ENCODE results near the gene PRRG1. TPM values are rescaled to one million over a fixed set of nuclear protein-coding genes. Genes with fewer than 3 reads are reported as not detected.

PRRG1 gene
- total RNA-seq, 1 experiment from 2014 or later, result 34.4 TPM

DNA sequence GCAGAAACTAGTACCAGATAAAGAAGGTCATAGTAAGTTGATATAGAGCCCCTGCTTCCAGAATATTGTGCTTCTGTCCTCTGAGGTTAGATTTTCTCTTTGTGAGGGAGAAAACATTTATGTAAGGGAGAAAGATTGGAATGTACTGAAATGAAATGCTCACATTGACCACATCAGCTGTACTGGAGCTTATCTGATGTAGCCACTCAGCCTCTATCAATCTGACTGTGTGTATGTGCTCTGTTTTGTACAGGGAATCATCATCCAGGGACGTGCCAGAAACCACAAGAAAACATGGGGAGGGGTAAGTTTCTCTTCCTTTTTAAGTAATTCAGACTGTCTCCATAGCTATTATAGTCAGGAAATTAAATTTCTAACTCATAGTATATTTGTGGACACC is 56.8 kb downstream of the PRRG1 start:
- H4K20me1 ChIP-seq (ENCODE audit: insufficient read depth), result no peaks in the 10 kb centered on the region
- BruUV-seq (replicated peaks), result no TSS peak
- H3K36me3 ChIP-seq (ENCODE audit: low read depth), result no peaks in the 10 kb centered on the region
- POLR2A ChIA-PET (ENCODE audit: unreplicated experiment), result no interaction called here
- H3K9me3 ChIP-seq (ENCODE audit: insufficient read depth, low read depth), result no peaks in the 10 kb centered on the region
- no peak overlapping the region for H3K4me3 ChIP-seq
- intact Hi-C loops (cut with micrococcal nuclease; ENCODE audit: unreplicated experiment), result no loop called here
- no peak overlapping the region for H3K4me2 ChIP-seq
- CTCF ChIA-PET, result no interaction called here
- H3F3A ChIP-seq (ENCODE audit: insufficient read depth, low read depth), result no peaks in the 10 kb centered on the region
- no peaks in the 10 kb centered on the region for H3K79me2 ChIP-seq (ENCODE audit: low read depth)
- H3K4me1 ChIP-seq (replicated peaks; ENCODE audit: insufficient read depth), result no peaks in the 10 kb centered on the region
- no peak for TF ChIP-seq EZH2 (IDR thresholded peaks at IDR 0.05; ENCODE audit: low read depth)
- TF ChIP-seq, protein P1, sequence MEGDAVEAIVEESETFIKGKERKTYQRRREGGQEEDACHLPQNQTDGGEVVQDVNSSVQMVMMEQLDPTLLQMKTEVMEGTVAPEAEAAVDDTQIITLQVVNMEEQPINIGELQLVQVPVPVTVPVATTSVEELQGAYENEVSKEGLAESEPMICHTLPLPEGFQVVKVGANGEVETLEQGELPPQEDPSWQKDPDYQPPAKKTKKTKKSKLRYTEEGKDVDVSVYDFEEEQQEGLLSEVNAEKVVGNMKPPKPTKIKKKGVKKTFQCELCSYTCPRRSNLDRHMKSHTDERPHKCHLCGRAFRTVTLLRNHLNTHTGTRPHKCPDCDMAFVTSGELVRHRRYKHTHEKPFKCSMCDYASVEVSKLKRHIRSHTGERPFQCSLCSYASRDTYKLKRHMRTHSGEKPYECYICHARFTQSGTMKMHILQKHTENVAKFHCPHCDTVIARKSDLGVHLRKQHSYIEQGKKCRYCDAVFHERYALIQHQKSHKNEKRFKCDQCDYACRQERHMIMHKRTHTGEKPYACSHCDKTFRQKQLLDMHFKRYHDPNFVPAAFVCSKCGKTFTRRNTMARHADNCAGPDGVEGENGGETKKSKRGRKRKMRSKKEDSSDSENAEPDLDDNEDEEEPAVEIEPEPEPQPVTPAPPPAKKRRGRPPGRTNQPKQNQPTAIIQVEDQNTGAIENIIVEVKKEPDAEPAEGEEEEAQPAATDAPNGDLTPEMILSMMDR (conservative IDR thresholded peaks at IDR 0.05), result no peak
- H3K9me2 ChIP-seq (ENCODE audit: insufficient read depth), result no peaks in the 10 kb centered on the region
- H3K27me3 ChIP-seq (ENCODE audit: insufficient read depth, low read depth), result no peaks in the 10 kb centered on the region
- no peak overlapping the region for H2AFZ ChIP-seq
- DNase-seq, result no peak
- no peak overlapping the region for H3K27ac ChIP-seq

DNA sequence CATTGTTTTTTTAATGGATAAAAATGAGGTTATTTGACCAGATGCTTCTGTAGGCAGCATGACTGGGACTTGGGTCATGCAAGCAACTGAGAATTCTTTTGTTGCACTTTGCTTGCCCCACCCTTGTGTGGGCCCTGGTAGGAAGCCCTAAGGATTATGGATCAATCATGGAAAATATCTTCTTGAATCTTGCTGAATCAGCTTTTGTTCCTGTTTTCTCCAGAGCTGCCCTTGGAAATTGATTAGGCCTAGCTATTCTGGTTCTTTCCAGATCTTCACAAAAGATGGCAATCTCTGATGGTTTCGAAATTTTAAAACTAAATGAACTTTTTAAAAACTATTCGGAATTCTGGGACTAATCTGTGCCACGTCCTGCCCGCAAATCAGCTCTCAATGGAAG is 58.6 kb downstream of the PRRG1 start:
- CTCF ChIA-PET, result no interaction called here

DNA sequence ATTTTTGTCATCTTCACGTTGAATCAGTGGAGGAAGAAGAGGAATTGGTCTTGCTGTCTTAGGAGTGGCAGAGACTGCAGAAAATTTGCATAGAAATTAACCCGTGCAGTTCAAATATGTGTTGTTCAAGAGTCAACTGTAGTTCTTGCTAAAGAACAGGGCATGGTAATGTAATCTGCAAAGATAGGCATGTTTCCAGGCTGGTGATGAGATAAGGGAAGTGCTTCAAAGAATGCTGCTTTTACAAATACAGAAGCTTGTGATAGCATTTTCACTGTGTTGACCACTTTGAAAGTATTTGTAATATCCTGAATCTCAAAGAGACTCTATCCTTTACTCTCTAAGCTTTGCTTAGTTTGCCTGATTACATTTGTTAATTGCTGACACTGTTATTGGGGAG is 60.1 kb downstream of the PRRG1 start:
- CTCF ChIA-PET, result no interaction called here
- POLR2A ChIA-PET (ENCODE audit: unreplicated experiment), result no interaction called here
- Histone ChIP-seq H3K79me2 (ENCODE audit: low read depth) (no peaks in the 10 kb centered on the region), H3F3A (ENCODE audit: insufficient read depth, low read depth) (no peaks in the 10 kb centered on the region), H3K36me3 (ENCODE audit: low read depth) (no peaks in the 10 kb centered on the region), H2AFZ (no peak overlapping the region), H4K20me1 (ENCODE audit: insufficient read depth) (no peaks in the 10 kb centered on the region), H3K27me3 (ENCODE audit: insufficient read depth, low read depth) (no peaks in the 10 kb centered on the region), H3K9me3 (ENCODE audit: insufficient read depth, low read depth) (no peaks in the 10 kb centered on the region), H3K4me2 (no peak overlapping the region), H3K4me3 (no peak overlapping the region), H3K4me1 (replicated peaks; ENCODE audit: insufficient read depth) (no peaks in the 10 kb centered on the region), H3K9me2 (ENCODE audit: insufficient read depth) (no peaks in the 10 kb centered on the region), H3K27ac (no peak overlapping the region)
- TF ChIP-seq EZH2 (IDR thresholded peaks at IDR 0.05; ENCODE audit: low read depth), result no peak
- TF ChIP-seq, protein P1 (conservative IDR thresholded peaks at IDR 0.05), result no peak
- no TSS peak for BruUV-seq (replicated peaks)
- no peak for DNase-seq
- intact Hi-C loops (cut with micrococcal nuclease; ENCODE audit: unreplicated experiment), result no loop called here

More for the DNA sequence above, 58.6 kb downstream of the PRRG1 start:
- H4K20me1 ChIP-seq (ENCODE audit: insufficient read depth), result no peaks in the 10 kb centered on the region
- no peak overlapping the region for H3K4me2 ChIP-seq
- H3K9me3 ChIP-seq (ENCODE audit: insufficient read depth, low read depth), result no peaks in the 10 kb centered on the region
- no peak overlapping the region for H3K4me3 ChIP-seq
- H3K27ac ChIP-seq, result no peak overlapping the region
- intact Hi-C loops (cut with micrococcal nuclease; ENCODE audit: unreplicated experiment), result no loop called here
- DNase-seq, result no peak
- H3K9me2 ChIP-seq (ENCODE audit: insufficient read depth), result no peaks in the 10 kb centered on the region
- TF ChIP-seq, protein P1 (conservative IDR thresholded peaks at IDR 0.05), result no peak
- no peak for TF ChIP-seq EZH2 (IDR thresholded peaks at IDR 0.05; ENCODE audit: low read depth)
- H3K4me1 ChIP-seq (replicated peaks; ENCODE audit: insufficient read depth), result no peaks in the 10 kb centered on the region
- POLR2A ChIA-PET (ENCODE audit: unreplicated experiment), result no interaction called here
- H3K27me3 ChIP-seq (ENCODE audit: insufficient read depth, low read depth), result no peaks in the 10 kb centered on the region
- no peak overlapping the region for H2AFZ ChIP-seq
- no peaks in the 10 kb centered on the region for H3F3A ChIP-seq (ENCODE audit: insufficient read depth, low read depth)
- H3K79me2 ChIP-seq (ENCODE audit: low read depth), result no peaks in the 10 kb centered on the region
- BruUV-seq (replicated peaks), result no TSS peak
- H3K36me3 ChIP-seq (ENCODE audit: low read depth), result no peaks in the 10 kb centered on the region
